ENCODE results near the gene MPRIP.

Gene MPRIP

GRCh38 chr17:17228521-17229279, 186.4 kb downstream of the MPRIP start:
- DNase-seq = peak in 12 of 51 donors; percentile 13 to 49 (median 28)

- DNase-seq = no peak
These were observed 187.4 kb downstream of the MPRIP start for GRCh38 chr17:17229416-17230384.

DNA sequence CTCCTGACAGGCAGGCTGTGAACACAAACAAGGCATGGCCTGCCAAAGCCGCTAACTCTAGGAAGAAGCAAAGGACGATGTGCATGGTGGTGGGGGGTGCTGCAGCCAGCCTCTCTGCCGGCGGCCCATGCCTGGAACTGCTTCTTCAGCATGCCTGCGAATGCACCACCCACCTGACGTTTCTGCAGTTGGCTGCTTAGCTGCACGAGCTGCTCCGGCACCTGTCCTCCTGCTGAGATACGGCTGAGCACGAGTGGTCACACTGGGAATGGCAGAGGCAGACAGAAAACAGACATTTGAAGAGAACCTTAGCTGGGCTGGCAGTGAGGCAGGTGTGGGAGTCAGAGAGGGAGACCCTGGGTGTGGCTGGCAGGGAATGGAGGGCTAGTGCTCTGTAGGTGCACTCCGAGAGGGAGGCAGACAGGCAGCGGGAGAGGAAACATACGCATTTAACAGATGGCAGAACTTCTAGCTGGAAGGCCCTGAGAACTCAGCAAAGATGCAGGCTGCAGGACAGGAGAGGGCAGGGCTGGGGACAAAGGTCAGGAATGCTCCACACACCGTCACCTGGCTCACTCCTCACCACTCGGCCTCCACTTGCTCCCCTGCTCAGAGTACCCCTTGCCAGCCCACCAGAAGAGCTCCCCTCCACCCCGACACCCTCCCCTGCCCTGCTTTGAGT, 189.5 kb downstream of the MPRIP start:
- DNase-seq = no peak

- DNase-seq = no peak
These were observed 190.0 kb downstream of the MPRIP start for GRCh38 chr17:17232303-17232621.

DNA sequence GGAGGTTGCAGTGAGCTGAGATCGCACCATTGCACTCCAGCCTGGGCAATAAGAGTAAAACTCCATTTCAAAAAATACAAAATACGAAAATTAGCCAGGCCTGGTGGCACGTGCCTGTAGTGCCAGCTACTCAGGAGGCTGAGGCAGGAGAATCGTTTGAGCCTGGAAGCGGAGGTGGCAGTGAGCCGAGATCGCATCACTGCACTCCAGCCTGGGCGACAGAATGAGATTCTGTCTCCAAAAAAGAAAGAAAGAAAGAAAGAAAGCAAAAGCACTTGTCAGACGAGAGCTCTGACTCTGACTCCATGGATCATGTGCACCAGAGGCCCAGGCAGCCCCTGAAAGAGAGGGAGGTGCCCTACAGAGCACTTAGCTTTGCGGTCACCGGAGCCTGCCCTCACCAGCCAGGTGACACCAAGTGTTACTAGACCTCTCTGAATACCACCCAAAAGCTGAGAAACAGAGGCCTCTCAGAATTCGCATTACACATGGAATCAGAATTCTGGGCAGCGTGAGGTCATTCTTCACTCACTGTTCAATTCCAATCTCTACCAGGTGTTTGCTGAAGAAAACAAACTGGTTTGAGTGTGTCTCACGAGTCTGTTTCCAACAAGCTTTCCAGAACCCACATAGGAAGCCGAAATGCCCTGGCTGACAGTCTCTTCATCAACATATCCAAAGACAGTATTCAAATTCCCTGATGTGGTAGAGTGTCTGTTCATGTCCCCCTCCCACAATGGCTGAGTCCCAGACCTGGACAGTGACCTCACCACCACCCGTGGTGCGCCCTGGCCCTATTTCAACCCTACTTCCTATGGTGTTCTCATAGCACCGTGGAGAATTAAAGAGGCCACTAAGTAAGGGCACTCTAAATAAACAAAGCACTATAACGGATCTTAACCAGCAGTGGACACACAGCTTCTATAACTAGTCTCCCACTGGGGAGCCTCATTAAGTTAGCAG, 193.2 kb downstream of the MPRIP start:
- DNase-seq = peak in 11 of 51 donors; percentile 9 to 47 (median 26)

GRCh38 chr17:17236295-17237025, 194.2 kb downstream of the MPRIP start:
- DNase-seq = peak in 6 of 51 donors; percentile 18 to 59 (median 38)

DNA sequence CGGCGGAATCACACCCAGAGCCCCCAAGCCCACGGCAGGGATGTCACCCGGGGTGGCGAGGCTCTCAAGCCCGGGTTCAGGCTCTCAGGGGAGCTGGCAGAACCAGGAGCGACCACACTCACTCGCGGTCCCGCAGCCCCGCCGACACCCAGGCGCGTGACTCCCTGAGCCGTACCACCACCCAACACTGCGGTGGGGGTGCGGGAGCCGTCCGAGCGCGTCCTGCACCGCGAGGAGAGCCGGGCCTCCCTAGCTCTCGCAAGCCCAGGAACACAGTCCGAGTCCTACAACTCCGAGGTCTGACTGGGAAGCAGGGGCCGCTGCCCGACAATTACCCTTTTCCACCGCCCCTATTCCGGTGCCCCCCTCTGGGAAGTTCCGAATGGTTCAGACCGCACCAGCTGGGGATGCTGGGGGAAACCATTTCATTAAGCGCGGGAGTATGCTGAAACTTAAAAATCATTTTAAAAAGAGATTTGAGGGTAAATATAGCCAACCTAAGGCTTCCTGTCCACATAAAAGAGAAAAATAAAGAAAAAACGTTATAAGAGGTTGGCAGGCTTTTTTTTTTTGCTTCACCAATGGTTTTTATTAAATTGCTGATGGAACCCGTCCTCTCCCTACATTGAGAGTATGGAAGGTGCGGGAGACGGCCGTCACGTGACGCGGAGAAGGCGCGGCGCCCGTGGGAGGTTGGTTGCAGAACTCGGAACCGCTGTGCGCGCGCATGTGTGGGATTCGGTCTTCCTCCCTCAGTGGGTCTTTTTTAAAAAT, 195.0 kb downstream of the MPRIP start, which contains the start of gene FLCN:
Gene FLCN (minus strand): TSS at position 143 of the 774 bp plus-strand sequence. CDS start 9,031 bp downstream, outside the sequence.
- DNase-seq = peak; percentile 55 to 96 (median 82)

DNA sequence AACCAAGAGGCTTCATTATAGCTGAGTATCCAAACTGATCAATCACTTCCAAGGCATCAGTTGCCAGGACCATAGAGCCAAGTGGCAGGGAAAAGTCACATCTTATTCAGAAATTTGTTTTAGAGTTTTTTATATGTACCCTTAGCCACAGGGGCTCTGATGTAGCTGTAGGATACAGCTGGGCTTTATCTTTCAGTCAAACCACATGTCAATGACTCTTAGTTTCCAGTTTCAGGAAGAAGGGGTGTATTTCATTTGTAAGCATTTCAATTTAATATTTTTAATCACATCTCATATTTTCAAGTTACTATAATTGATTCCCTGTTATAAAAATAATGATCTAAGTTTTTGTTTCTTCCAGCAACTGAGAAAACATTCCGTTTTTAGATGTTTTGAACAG, 197.6 kb downstream of the MPRIP start:
- no peak for DNase-seq

- no peak for DNase-seq
These were observed 199.4 kb downstream of the MPRIP start for GRCh38 chr17:17241656-17242055.

- DNase-seq = no peak
These were observed 200.0 kb downstream of the MPRIP start for GRCh38 chr17:17242246-17242645.

All from hypothalamus (tissue), 51 donors.